ENCODE results near the gene CARHSP1.
"Not testable (repeated sequence)": the region's sequence is repeated elsewhere in the genome, so short reads cannot be mapped to it uniquely, and the experiment has no call there.

The CARHSP1 gene

GRCh38 chr16:8819411-8820034, 49.3 kb downstream of the CARHSP1 start:
- DNase-seq = no peak

- DNase-seq = no peak
Observed at GRCh38 chr16:8818504-8819270, 50.1 kb downstream of the CARHSP1 start.

DNA sequence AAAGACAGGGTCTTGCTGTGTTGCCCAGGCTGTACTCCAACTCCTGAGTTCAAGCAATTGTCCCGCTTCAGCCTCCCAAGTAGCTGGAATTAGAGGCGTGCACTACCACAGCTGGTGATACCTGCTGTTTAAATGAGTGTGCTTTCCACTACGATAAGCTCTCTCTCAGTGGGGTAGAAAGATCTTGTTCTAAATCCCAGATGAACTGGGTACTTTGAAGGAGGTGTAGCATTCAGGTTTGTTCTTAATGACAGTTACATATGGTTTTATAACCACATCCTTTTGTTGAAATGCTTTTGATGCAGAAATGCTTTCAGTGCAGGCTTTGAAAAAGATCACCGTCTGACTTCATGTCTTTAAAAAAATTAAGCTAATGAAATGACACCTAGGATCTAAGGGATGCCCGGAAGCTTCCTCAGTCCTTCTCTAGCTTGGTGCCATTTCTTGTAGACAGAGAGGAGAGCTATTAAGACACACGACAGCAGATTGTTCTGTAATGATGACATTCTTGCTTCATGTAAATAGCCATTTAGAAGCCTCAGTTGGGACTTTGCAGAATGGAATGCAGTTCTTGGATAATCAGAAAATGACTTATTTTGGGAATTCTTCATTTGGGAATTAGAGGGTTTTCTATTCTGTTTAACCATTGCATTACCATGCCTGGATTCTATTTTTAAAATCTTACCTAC, 51.7 kb downstream of the CARHSP1 start:
- no peak for DNase-seq

GRCh38 chr16:8814095-8814806, 54.6 kb downstream of the CARHSP1 start:
- no peak for DNase-seq

- DNase-seq = no peak
Observed at GRCh38 chr16:8812162-8812843, 56.5 kb downstream of the CARHSP1 start.

GRCh38 chr16:8808613-8809353, 60.0 kb downstream of the CARHSP1 start:
- no peak for DNase-seq

- no peak for DNase-seq
Observed at GRCh38 chr16:8808009-8808408, 60.8 kb downstream of the CARHSP1 start.

GRCh38 chr16:8807189-8807588, 61.6 kb downstream of the CARHSP1 start:
- DNase-seq = no peak

GRCh38 chr16:8806272-8806983, 62.4 kb downstream of the CARHSP1 start:
- no peak for DNase-seq

- no peak for DNase-seq
Observed at GRCh38 chr16:8804313-8804712, 64.5 kb downstream of the CARHSP1 start.

DNA sequence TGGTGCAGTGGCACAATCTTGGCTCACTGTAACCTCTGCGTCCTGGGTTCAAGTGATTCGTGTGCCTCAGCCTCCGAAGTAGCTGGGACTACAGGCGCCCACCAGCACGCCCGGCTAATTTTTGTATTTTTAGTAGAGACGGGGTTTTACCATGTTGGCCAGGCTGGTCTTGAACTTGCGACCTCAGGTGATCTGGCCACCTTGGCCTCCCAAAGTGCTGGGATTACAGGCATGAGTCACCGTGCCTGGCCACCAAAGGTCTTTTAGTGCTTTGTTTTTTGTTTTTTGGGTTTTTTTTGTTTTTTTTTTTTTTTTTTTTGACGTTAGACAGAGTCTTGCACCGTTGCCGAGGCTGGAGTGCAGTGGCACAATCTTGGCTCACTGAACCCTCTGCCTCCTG, 65.1 kb downstream of the CARHSP1 start:
- DNase-seq = not testable (repeated sequence)

All from femur (tissue), 1 donor.